DND-41 (cell line): Measurements from ENCODE around the gene INAFM2.

Source experiments
- EZH2 ChIP-seq: IDR thresholded peaks from 3 replicates; pipeline ENCODE4 v1.6.1; 2012; ENCODE audit warnings: borderline replicate concordance, low read depth, mild to moderate bottlenecking, moderate library complexity, low read length, inconsistent platforms; ENCODE audit not compliant: severe bottlenecking
- TF ChIP-seq, protein P1 (sequence below): IDR thresholded peaks from 2 replicates; pipeline ENCODE4 v1.5.1; 2012; ENCODE audit warnings: borderline replicate concordance, low read length, moderate library complexity, mild to moderate bottlenecking; ENCODE audit not compliant: poor library complexity, severe bottlenecking; ENCODE audit errors: extremely low read depth

GRCh38 chr15:40331637-40332036, 8.1 kb downstream of the INAFM2 start:
- TF ChIP-seq, protein P1, sequence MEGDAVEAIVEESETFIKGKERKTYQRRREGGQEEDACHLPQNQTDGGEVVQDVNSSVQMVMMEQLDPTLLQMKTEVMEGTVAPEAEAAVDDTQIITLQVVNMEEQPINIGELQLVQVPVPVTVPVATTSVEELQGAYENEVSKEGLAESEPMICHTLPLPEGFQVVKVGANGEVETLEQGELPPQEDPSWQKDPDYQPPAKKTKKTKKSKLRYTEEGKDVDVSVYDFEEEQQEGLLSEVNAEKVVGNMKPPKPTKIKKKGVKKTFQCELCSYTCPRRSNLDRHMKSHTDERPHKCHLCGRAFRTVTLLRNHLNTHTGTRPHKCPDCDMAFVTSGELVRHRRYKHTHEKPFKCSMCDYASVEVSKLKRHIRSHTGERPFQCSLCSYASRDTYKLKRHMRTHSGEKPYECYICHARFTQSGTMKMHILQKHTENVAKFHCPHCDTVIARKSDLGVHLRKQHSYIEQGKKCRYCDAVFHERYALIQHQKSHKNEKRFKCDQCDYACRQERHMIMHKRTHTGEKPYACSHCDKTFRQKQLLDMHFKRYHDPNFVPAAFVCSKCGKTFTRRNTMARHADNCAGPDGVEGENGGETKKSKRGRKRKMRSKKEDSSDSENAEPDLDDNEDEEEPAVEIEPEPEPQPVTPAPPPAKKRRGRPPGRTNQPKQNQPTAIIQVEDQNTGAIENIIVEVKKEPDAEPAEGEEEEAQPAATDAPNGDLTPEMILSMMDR: no peak
- TF ChIP-seq EZH2: no peak
